Stimulated activated CD8-positive, alpha-beta memory T cell treated with anti-CD3 and anti-CD28 coated beads, Interleukin-2, amount 100 ng/mL, for 1 hour (primary cell): ENCODE measurements around the gene OIP5.
A peak's percentile ranks its signal among the peaks of the same experiment; 100 is the strongest.
"Not testable (repeated sequence)": the region's sequence is repeated elsewhere in the genome, so short reads cannot be mapped to it uniquely, and the experiment has no call there.

Source experiments
- DNase-seq, 2 donors: peaks; one replicate each; pipeline ENCODE4 v3.0.0-alpha.2; 2020; ENCODE audit warnings: low read depth in 2 of 2

The OIP5 gene

DNA sequence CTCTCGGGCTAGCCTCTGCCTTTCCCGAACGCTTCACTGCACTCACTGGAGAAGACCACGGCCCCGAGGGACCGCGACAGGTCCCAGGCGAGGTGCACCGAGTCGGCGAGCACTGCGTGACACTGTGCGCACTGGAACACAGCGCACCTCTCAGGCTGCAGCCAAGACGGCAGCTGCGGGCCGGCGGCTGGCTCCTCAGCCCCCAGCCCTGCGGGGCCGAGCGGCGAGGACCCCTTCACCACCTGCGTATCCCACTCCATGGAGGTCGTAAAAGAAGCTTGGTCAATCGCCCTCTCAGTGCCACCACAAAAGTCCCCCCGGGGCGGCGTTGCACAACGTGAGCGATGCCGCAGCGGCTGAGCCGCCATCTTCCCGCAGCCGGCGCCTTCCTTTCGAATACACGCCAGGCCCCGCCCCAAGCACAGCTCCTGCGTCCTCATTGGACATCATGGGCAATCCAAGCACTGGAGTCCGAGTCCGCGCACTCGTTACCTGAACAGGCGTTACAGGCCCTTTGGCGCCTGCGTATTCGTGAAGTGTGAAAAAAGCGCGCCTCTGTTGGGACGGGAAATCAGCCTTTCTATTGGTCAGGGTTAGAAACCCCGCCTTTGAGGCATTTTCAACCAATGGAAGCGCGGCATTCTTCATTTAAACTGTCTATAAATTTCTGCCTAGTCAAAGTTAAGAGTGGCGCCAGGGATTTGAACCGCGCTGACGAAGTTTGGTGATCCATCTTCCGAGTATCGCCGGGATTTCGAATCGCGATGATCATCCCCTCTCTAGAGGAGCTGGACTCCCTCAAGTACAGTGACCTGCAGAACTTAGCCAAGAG, at the start of gene OIP5, which contains the start of gene NUSAP1:
OIP5 (minus strand) TSS at position 398 of the 832 bp plus-strand sequence; CDS start at position 368, 30 bp downstream.
NUSAP1 (plus strand) TSS at position 688 of the 832 bp plus-strand sequence; CDS start at position 765, 77 bp downstream.
- peak; percentile 92 to 95 for DNase-seq

GRCh38 chr15:41377978-41378377, 45.6 kb upstream of the OIP5 start:
- no peak for DNase-seq

- no peak for DNase-seq
Observed at GRCh38 chr15:41367418-41367817, 35.0 kb upstream of the OIP5 start.

DNA sequence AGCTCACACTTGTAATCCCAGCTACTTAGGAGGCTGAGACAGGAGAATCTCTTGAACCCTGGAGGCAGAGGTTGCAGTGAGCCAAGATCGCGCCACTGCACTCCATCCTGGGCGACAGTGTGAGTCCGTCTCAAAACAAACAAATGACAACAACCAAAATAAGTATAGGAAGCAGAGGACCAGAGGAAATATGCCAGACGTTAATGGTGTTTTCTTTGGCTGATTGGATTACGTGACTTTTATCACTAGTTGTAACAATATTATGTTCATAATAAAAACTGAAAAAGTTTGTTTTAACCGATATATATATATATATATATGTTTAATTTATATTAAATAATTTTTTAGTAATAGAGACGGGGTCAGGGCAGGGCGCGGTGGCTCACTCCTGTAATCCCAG, 22.0 kb upstream of the OIP5 start:
- DNase-seq, result no peak

GRCh38 chr15:41350057-41350717, 17.8 kb upstream of the OIP5 start:
- DNase-seq, result no peak

DNA sequence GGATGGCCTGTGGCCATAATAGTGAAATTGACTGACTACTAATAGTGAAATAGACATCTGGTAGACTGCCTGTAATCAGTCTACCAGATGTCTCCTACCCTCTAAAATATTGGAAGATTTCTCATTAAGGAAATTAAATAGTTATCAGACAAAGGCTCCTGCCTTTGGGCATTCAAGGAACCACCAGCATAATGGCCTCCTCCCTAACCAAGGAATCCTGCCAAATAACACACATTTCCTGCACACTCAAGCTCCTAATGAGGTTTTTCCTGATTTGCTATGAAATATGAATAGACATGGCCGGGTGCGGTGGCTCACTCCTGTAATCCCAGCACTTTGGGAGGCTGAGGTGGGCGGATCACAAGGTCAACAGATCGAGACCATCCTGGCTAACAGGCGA, 14.8 kb upstream of the OIP5 start:
- no peak for DNase-seq

GRCh38 chr15:41341519-41341918, 9.1 kb upstream of the OIP5 start:
- no peak for DNase-seq

GRCh38 chr15:41340189-41340695, 7.9 kb upstream of the OIP5 start:
- DNase-seq, result no peak

DNA sequence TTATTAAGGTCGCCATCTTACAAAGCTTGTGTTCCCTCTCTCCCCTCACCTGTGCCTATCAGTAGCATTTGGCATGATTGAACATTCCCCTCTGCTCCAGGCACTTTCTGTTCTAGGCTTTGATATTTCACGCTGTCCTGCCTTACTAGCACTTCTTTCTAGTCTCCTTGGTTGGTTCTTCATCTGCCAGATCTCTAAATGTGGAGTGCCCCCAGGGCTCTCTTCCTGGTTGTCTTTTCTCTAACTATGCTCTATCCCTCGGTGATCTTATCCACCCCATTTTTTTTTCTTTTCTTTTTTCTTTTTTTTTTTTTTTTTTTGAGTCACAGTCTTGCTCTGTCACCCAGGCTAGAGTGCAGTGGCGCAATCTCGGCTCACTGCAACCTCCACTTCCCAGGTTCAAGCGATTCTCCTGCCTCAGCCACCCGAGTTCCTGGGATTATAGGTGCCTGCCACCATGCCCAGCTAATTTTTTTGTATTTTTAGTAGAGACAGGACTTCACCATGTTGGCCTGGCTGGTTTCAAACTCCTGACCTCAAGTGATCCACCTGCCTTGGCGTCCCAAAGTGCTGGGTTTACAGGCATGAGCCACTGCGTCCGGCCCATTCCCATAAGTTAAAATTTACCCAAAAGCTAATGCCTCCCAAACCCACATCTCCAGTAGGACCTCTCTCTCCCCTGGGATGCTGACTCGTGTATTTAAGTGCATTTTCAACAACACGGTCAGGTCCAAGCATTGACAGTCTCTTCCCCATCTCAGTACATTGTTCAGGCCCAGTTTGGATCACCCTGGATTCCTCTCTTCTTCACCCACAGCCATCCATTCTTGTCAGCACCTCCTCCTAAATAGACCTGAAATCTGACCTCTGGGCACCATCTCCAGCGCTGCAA, 5.5 kb upstream of the OIP5 start:
- no peak for DNase-seq

DNA sequence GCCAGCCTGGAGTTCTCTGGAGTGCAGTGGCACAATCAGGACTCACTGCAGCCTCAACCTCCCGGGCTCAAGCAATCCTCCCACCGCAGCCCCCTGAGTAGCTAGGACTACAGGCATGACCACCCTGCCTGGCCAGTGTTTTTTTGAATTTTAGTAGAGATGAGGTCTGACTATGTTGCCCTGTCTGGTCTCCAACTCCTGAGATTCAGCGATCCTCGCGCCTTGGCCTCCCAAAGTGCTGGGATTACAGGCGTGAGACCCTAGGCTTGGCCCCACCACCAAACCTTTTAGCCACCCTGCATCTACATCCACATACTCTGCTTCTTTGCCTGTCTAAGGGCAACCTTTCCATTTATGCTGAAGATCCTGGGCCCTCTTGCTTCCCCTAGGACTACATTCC, 4.7 kb upstream of the OIP5 start:
- DNase-seq, result no peak

DNA sequence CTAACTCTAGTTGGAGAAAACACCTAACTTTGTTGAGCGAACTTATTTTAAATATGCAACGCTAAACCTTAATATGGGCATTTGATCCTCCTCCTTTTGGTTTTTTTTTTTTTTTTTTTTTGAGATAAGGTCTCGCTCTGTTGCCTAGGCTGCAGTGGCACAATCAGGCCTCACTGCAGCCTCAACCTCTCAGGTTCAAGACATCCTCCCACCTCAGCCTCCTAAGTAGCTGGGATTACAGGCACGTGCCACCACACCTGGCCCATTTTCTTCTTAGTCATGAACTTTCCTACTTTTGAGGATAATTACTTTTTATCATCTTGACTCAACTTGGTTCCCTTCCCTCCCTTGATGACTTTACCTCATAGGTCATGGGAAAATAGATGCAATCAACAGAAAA, 4.2 kb upstream of the OIP5 start:
- no peak for DNase-seq

- DNase-seq, result no peak
Observed at GRCh38 chr15:41334293-41335120, 2.1 kb upstream of the OIP5 start.

DNA sequence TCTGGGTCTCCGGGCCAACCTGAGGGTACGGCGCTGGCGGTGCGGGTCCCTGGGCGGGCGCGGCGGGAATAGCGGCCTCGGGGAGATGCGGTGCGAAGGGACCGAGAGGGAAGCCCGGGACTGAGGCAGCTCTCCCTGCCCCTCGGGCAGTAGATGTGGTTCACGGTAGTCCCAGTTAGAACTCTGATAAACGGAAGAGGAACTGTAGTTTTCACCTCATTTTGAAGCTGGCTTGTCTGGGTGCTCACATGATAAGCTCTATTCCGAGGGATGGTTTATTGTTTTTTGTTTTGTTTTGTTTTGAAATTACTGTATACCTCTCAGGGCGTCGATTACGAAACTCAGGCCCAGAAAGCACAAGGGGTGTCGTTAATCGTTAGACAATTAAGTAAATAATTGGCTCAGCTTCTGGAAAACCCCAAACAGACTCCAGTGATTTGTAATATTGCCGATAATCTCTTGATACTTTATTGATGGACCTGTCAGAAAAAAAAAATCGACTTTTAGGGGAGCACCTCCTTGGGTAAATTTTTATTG, 703 bp upstream of the OIP5 start:
- no peak for DNase-seq

GRCh38 chr15:41331833-41332193, 578 bp downstream of the OIP5 start:
- DNase-seq, result no peak

- DNase-seq, result no peak
Observed at GRCh38 chr15:41331281-41331680, 1.1 kb downstream of the OIP5 start.

DNA sequence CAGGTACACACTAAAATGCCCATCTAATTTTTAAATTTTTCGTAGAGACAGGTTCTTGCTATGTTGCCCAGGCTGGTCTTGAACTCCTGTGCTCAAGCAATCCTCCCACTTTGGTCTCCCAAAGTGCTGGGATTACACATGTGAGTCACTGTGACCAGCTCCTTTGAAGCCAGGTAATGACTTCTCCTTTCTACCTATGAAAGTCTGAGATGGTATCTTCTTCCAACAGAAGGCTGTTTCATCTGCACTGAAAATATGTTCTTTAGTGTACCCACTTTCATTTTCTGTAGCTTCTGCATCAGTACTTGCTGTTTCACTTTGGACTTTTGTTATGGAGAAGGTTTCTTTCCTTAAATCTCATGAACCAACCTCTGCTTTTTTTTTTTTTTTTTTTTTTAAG, 8.8 kb downstream of the OIP5 start:
- no peak for DNase-seq

DNA sequence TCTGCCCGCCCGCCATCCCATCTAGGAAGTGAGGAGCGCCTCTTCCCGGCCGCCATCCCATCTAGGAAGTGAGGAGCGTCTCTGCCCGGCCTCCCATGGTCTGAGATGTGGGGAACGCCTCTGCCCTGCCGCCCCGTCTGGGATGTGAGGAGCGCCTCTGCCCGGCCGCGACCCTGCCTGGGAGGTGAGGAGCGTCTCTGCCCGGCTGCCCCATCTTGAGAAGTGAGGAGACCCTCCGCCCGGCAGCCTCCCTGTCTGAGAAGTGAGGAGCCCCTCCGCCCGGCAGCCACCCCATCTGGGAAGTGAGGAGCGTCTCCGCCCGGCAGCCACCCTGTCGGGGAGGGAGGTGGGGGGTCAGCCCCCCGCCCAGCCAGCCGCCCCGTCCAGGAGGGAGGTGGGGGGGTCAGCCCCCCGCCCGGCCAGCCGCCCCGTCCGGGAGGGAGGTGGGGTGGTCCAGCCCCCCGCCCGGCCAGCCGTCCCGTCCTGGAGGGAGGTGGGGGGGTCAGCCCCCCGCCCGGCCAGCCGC, 11.5 kb downstream of the OIP5 start:
- DNase-seq, result not testable (repeated sequence)

DNA sequence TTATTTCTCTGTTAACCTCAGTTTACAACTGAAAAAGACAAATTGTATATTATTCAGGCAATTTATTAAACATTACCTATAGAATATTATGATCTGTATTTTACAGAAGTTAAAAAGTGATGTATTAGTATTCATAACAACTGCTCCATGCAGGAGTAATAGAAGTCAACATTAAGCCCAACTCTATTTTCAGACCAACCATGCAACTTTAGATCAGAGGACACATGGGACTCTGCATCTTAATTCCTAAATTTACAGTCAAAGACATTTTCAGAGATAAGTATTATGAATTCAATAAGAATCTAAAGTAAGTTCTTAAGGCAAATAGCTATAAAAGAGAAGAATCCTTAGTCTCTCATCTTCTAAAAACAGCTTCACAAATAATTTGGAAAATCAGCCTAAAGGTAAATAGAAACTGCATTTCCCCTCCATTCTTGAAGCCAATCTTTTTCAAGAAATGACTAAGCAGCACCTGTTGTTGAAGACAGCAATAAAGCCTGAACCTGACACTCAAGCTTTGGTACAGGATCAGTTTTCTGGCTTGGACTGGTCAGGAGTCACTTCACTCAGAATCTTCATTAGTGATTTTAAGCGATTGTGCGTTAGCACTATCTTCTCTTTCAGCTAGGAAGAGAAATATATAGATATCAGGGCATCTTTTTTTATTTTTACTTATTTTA, 23.0 kb downstream of the OIP5 start:
- DNase-seq, result no peak

DNA sequence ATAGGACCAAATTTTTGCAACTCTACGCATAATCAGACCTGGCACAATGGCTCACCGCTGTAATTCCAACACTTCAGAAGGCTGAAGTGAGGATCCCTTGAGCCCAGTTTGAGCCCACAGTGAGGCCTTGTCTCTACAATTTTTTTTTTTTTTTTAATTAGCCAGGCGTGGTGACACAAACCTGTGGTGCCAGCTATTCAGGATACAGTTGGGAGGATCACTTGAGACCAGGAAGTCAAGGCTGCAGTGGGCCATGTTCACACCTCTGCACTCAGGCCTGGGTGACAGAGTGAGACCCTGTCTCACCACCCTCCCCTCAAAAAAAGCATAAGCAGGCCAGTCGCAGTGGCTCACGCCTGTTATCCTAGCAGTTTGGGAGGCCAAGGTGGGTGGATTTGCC, 24.7 kb downstream of the OIP5 start:
- no peak for DNase-seq
